Measurements from ENCODE around the gene CYFIP2.
A peak's percentile ranks its signal among the peaks of the same experiment; 100 is the strongest.
"Not testable (repeated sequence)": the region's sequence is repeated elsewhere in the genome, so short reads cannot be mapped to it uniquely, and the experiment has no call there.

Gene CYFIP2

DNA sequence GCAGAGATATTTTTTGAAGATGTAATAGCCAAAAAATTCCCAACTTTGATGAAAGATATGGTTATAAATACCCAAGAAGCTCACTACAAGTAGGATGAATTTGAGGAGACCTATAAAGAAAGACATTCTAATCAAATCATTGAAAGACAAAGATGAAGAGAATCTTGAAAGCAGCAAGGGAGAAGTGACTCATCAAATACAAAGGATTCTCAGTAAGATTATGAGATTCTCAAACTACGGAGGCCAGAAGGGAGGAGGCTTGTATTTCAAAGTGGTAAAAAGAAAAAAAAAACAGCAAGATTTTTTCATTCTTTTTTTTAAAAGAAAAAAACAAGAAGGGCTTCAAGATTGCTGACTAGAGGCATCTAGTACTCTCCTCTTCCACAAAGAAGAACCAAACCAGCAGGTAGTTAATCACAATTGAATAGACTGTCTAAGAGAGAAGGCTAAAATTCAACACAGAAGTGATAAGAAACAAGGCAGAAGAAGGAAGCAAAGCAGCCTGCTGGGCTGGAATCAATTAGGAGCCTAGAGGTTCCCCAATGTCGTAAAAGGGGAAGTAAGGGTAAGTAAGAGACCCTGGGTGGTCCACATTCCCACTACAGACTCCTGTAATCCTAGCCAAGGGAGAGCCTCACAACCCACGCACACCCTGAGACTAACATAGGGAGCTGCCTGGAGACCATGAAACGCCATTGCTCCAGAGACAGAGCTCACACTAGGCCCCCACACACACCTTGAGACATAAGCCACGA lies 135.0 kb downstream of the CYFIP2 start:
- DNase-seq: no peak

DNA sequence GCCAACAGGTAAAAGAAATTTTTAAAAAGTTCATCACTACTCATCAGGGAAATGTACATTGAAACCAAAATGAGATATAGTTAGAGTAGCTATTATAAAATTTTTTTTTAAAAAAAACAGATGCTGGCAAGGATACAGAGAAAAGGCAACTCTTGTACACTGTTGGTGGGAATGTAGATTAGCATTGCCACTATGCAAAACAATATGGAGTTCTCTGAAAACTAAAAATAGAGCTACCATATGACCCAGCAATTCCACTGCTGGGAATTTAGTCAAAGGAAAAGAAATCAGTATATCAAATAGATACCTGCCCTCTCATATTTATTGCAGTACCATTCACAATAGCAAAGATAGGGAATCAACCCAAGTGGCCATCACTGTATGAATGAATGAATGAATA lies 149.9 kb downstream of the CYFIP2 start:
- DNase-seq: no peak

DNA sequence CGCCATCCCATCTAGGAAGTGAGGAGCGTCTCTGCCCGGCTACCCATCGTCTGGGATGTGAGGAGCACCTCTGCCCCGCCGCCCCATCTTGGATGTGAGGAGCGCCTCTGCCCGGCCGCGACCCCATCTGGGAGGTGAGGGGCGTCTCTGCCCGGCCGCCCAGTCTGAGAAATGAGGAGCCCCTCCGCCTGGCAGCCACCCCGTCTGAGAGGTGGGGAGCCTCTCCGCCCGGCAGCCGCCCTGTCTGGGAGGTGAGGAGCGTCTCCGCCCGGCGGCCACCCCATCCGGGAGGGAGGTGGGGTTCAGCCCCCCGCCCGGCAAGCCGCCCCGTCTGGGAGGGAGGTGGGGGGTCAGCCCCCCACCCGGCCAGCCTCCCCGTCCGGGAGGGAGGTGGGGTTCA lies 153.6 kb downstream of the CYFIP2 start:
- DNase-seq: not testable (repeated sequence)

GRCh38 chr5:157429920-157430319 lies 164.0 kb downstream of the CYFIP2 start:
- DNase-seq: not testable (repeated sequence)

GRCh38 chr5:157431544-157432200 lies 165.7 kb downstream of the CYFIP2 start:
- DNase-seq: peak; percentile 71

GRCh38 chr5:157434096-157434495 lies 168.2 kb downstream of the CYFIP2 start:
- no peak for DNase-seq

GRCh38 chr5:157443041-157443549 lies 177.2 kb downstream of the CYFIP2 start:
- no peak for DNase-seq

GRCh38 chr5:157444224-157444623 lies 178.3 kb downstream of the CYFIP2 start:
- no peak for DNase-seq
